DLD1 (cell line): ENCODE measurements around the gene LLGL1.

Source experiments
- in situ Hi-C: cut with HindIII; loops from 2 replicates; pipeline ENCODE4 v1.10.0; 2017; ENCODE audit warnings: low sequenced_read_pairs

The LLGL1 gene

GRCh38 chr17:18263885-18264682 is 38.6 kb downstream of the LLGL1 start:
- in situ Hi-C loops: no loop called here

- in situ Hi-C loops: no loop called here
Observed at GRCh38 chr17:18267366-18267765, 41.9 kb downstream of the LLGL1 start.

- in situ Hi-C loops: no loop called here
Observed at GRCh38 chr17:18267927-18268711, 42.7 kb downstream of the LLGL1 start.

- in situ Hi-C loops: no loop called here
Observed at GRCh38 chr17:18270046-18270931, 44.9 kb downstream of the LLGL1 start.

- in situ Hi-C loops: no loop called here
Observed at GRCh38 chr17:18277076-18277475, 51.6 kb downstream of the LLGL1 start.

- in situ Hi-C loops: no loop called here
Observed at GRCh38 chr17:18278867-18279266, 53.4 kb downstream of the LLGL1 start.

GRCh38 chr17:18280249-18280648 is 54.8 kb downstream of the LLGL1 start:
- in situ Hi-C loops: no loop called here

- in situ Hi-C loops: no loop called here
Observed at GRCh38 chr17:18280766-18281371, 55.4 kb downstream of the LLGL1 start.

GRCh38 chr17:18281788-18282187 is 56.4 kb downstream of the LLGL1 start:
- in situ Hi-C loops: no loop called here

- in situ Hi-C loops: no loop called here
Observed at GRCh38 chr17:18285296-18285695, 59.9 kb downstream of the LLGL1 start.

GRCh38 chr17:18291718-18292540 is 66.5 kb downstream of the LLGL1 start:
- in situ Hi-C loops: no loop called here
